ENCODE data around the gene PIK3R1.
A peak's percentile ranks its signal among the peaks of the same experiment; 100 is the strongest.

The PIK3R1 gene

GRCh38 chr5:68274847-68275651 lies 59.5 kb downstream of the PIK3R1 start:
- peak in 1 of 2 donors; percentile 70 for DNase-seq

GRCh38 chr5:68276740-68277139 lies 61.2 kb downstream of the PIK3R1 start:
- no peak for DNase-seq

- no peak for DNase-seq
Observed at GRCh38 chr5:68277431-68277830, 61.9 kb downstream of the PIK3R1 start.

GRCh38 chr5:68279984-68280383 lies 64.4 kb downstream of the PIK3R1 start:
- DNase-seq = peak; percentile 61 to 85

- DNase-seq = no peak
Observed at GRCh38 chr5:68282001-68282400, 66.4 kb downstream of the PIK3R1 start.

- no peak for DNase-seq
Observed at GRCh38 chr5:68283766-68284165, 68.2 kb downstream of the PIK3R1 start.

- no peak for DNase-seq
Observed at GRCh38 chr5:68285075-68285840, 69.7 kb downstream of the PIK3R1 start.

GRCh38 chr5:68285851-68286611 lies 70.5 kb downstream of the PIK3R1 start:
- peak in 1 of 2 donors; percentile 74 for DNase-seq

GRCh38 chr5:68286612-68286912 lies 71.0 kb downstream of the PIK3R1 start:
- DNase-seq = no peak

- DNase-seq = no peak
Observed at GRCh38 chr5:68287631-68287975, 72.0 kb downstream of the PIK3R1 start.

- peak; percentile 47 to 61 for DNase-seq
Observed at GRCh38 chr5:68287976-68288706, 72.6 kb downstream of the PIK3R1 start.

GRCh38 chr5:68288707-68289134 lies 73.2 kb downstream of the PIK3R1 start:
- DNase-seq = no peak

GRCh38 chr5:68289498-68289897 lies 73.9 kb downstream of the PIK3R1 start:
- DNase-seq = no peak

GRCh38 chr5:68290260-68290674 lies 74.7 kb downstream of the PIK3R1 start:
- no peak for DNase-seq

- no peak for DNase-seq
Observed at GRCh38 chr5:68290847-68291246, 75.3 kb downstream of the PIK3R1 start.

GRCh38 chr5:68292316-68292715 lies 76.8 kb downstream of the PIK3R1 start:
- no peak for DNase-seq

- no peak for DNase-seq
Observed at GRCh38 chr5:68295772-68296171, 80.2 kb downstream of the PIK3R1 start.

- no peak for DNase-seq
Observed at GRCh38 chr5:68296895-68297294, 81.3 kb downstream of the PIK3R1 start.

GRCh38 chr5:68297656-68298055 lies 82.1 kb downstream of the PIK3R1 start:
- DNase-seq = no peak

GRCh38 chr5:68298479-68298878 lies 82.9 kb downstream of the PIK3R1 start:
- no peak for DNase-seq

GRCh38 chr5:68299105-68299504 lies 83.5 kb downstream of the PIK3R1 start:
- DNase-seq = no peak

GRCh38 chr5:68299575-68299974 lies 84.0 kb downstream of the PIK3R1 start:
- DNase-seq = no peak
